ENCODE measurements around the gene PEDS1. TPM values are rescaled to one million over a fixed set of nuclear protein-coding genes. Genes with fewer than 3 reads are reported as not detected.

The PEDS1 gene
- total and polyA plus RNA-seq, 2 of the 8 experiments (the other 6 are each of a cell fraction or from before 2014, with no cell fraction given), result 28.9 to 75.9 TPM

DNA sequence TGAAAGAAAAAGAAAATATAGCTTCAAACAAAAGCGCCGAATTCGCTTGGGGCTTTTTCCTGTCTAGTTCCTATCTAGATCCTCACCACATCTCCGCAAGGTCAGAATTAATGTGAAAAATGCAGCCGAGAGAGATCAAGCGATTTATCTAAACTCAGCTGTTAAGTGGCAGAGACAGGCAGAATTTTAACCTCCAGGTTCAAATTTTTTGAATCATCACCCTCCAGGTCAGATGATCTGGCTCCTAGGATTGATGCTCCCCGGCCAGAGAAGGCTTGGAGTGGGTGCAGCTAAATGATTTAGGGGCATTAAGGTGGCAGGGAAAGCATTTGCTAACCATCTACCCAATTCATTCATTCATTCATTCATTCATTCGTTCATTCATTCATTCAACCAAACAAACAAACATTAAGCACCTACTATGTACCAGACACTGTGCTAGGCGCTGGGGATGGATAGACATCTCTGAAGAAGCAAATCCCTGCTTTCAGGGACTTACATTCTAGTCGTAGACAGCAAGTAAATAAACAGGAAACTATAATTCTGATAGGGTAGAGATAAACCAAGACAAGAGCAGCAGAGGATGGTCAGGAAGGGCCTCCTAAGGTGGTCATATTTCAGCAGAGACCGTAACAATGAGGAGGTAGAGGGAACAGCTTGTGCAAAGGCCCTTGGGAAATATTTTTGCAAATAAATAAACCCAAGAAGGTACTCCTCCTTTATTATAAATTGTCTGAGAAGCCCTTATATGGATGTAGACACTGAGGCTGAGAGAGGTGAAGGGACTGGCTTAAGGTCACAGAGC lies 39.9 kb downstream of the PEDS1 start:
- Histone ChIP-seq H3K23ac (ENCODE audit: insufficient read length) (no peak overlapping the region), H3K4me3 (ENCODE audit: extremely low read depth in 1 of 4, insufficient read depth in 2 of 4, low read depth in 3 of 4, low read length in 4 of 4) (peak overlapping the region; percentile 60 to 94 (median 92)), H4K8ac (ENCODE audit: extremely low read depth, insufficient read depth, low read length) (peak overlapping the region; percentile 94; the same call in 1 of the 2 replicates), H4K20me1 (replicated peaks in 1 of 2; ENCODE audit: control insufficient read depth in 1 of 2, insufficient read depth in 2 of 2, low read length in 2 of 2) (peaks cover 4 to 14% of the 10 kb centered on the region in 2 experiments), H2BK20ac (ENCODE audit: low read length) (0 out of 2 replicates have a peak overlapping the region, but pooled peaks have one; percentile 25), H2AK5ac (ENCODE audit: low read depth, low read length) (0 out of 2 replicates have a peak overlapping the region, but pooled peaks have one; percentile 44), H2AFZ (ENCODE audit: low read length) (peak overlapping the region; percentile 87; the same call in 1 of the 2 replicates), H3K36me3 (ENCODE audit: control insufficient read depth in 2 of 4, insufficient read depth in 4 of 4, low read length in 3 of 4) (0 out of 8 replicates have a peak, but pooled peaks cover 0 to 3% (median 0%) of the 10 kb centered on the region in 4 experiments), H3K9ac (replicated peaks in 1 of 4; ENCODE audit: extremely low read depth in 1 of 4, low read depth in 3 of 4, low read length in 3 of 4) (peak overlapping the region; percentile 65 to 98 (median 81)), H3K23me2 (ENCODE audit: low read depth, low read length) (peaks cover 10% of the 10 kb centered on the region), H2BK12ac (ENCODE audit: low read depth, low read length) (0 out of 2 replicates have a peak overlapping the region, but pooled peaks have one; percentile 52), H4K5ac (ENCODE audit: insufficient read length, low read depth, low read length) (peak overlapping the region; percentile 100), H3K18ac (ENCODE audit: extremely low read depth, low read length) (no peak overlapping the region; the same call in 1 of the 2 replicates), H2BK5ac (ENCODE audit: low read depth, low read length) (peak overlapping the region; percentile 80), H3K4me2 (ENCODE audit: insufficient read depth in 1 of 2, low read depth in 2 of 2, low read length in 2 of 2) (peak overlapping the region; percentile 85 to 88), H2BK15ac (ENCODE audit: low read length) (no peak overlapping the region), H4K91ac (replicated peaks; ENCODE audit: insufficient read length, low read length) (no peak overlapping the region), H3K14ac (ENCODE audit: insufficient read length) (no peak overlapping the region), H3K27me3 (replicated peaks in 1 of 4; ENCODE audit: control insufficient read depth in 3 of 4, extremely low read depth in 1 of 4, insufficient read depth in 3 of 4, low read length in 3 of 4) (no peaks in the 10 kb centered on the region), H3K9me3 (ENCODE audit: insufficient read depth in 2 of 2, low read depth in 1 of 2, low read length in 1 of 2) (no peaks in the 10 kb centered on the region), H2BK120ac (replicated peaks; ENCODE audit: low read depth, low read length) (no peak overlapping the region), H3K4me1 (replicated peaks in 1 of 4; ENCODE audit: control insufficient read depth in 3 of 4, insufficient read depth in 4 of 4, low read length in 3 of 4) (peaks cover 2 to 16% (median 7%) of the 10 kb centered on the region in 4 experiments; a peak in 6 of 7 replicates), H3K27ac (ENCODE audit: low read depth, low read length) (peak overlapping the region; percentile 91), H3K79me1 (ENCODE audit: low read depth, low read length) (peaks cover 9% of the 10 kb centered on the region), H3K4ac (replicated peaks; ENCODE audit: insufficient read length, low read depth, low read length) (peak overlapping the region; percentile 13), H3K79me2 (ENCODE audit: control insufficient read depth in 1 of 2, insufficient read depth in 2 of 2, low read length in 2 of 2) (peaks cover 32 to 51% of the 10 kb centered on the region in 2 experiments), H3K56ac (replicated peaks; ENCODE audit: insufficient read length, low read depth, low read length) (no peak overlapping the region)
- DNase-seq (ENCODE audit: low read depth in 1 of 2, low spot score in 2 of 2), result no peak
- 33% methylated on average over 11 of the region's 11 CpGs; no CpG with 5 or more reads in 1 of the 2 experiments for WGBS, 2 experiments (ENCODE audit: extremely low coverage in 1 of 2, insufficient coverage in 1 of 2, insufficient read length in 1 of 2, insufficient replicate concordance in 2 of 2, low coverage in 1 of 2, low lambda C conversion rate in 2 of 2, missing lambda C conversion rate in 1 of 2)
- FAIRE-seq, result no peak
- POLR2A ChIA-PET (ENCODE audit: partially characterized antibody), result interaction anchor here (0.6 to 8.7 kb wide), 11 partner anchors 11 to 78 kb away, joined by 3 to 87 read pairs (median 3); partner anchors contain the start of gene PEDS1
- CTCF ChIA-PET (ENCODE audit: partially characterized antibody), result interaction anchor here (0.6 to 1.8 kb wide), 6 partner anchors 27 to 134 kb away, joined by 3 to 7 read pairs (median 4); partner anchors contain the start of gene CEBPB
- TF ChIP-seq CBX8 (IDR thresholded peaks at IDR 0.05; ENCODE audit: borderline replicate concordance, low read depth, low read length) (no peak), CHD1 (IDR thresholded peaks at IDR 0.05; ENCODE audit: low read depth, low read length) (no peak), POLR2AphosphoS5 (IDR thresholded peaks at IDR 0.05; ENCODE audit: low read depth, low read length) (no peak), MAFK (IDR thresholded peaks at IDR 0.05; ENCODE audit: low read depth, low read length) (no peak), NRF1 (IDR thresholded peaks at IDR 0.05; ENCODE audit: low read depth, low read length) (no peak), HDAC6 (IDR thresholded peaks at IDR 0.05; ENCODE audit: low read depth, low read length) (no peak), TAF7 (optimal IDR thresholded peaks at IDR 0.05; ENCODE audit: borderline replicate concordance, low read depth, low read length) (no peak), KDM5A (IDR thresholded peaks at IDR 0.05; ENCODE audit: low read length) (no peak)
- TF ChIP-seq, protein P1, sequence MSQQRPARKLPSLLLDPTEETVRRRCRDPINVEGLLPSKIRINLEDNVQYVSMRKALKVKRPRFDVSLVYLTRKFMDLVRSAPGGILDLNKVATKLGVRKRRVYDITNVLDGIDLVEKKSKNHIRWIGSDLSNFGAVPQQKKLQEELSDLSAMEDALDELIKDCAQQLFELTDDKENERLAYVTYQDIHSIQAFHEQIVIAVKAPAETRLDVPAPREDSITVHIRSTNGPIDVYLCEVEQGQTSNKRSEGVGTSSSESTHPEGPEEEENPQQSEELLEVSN (IDR thresholded peaks at IDR 0.05), result no peak
- TF ChIP-seq, protein P2, sequence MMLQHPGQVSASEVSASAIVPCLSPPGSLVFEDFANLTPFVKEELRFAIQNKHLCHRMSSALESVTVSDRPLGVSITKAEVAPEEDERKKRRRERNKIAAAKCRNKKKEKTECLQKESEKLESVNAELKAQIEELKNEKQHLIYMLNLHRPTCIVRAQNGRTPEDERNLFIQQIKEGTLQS (IDR thresholded peaks at IDR 0.05; ENCODE audit: insufficient read depth, low read depth, low read length), result no peak
